Testis (tissue), 3 donors: ENCODE measurements around the gene KMT5C. TPM values are rescaled to one million over a fixed set of nuclear protein-coding genes. Genes with fewer than 3 reads are reported as not detected.

Experiments used
- DNase-seq: peaks from one replicate; pipeline ENCODE4 v3.0.0-alpha.2; 2019
- H3K27ac ChIP-seq, 2 donors: fragments of 200-600 bp; sonication (generic); one replicate each; pipeline ENCODE4 v1.5.1; 2019
- H3K27me3 ChIP-seq: fragments of 200-600 bp; sonication (generic); one replicate; pipeline ENCODE4 v1.5.1; 2019
- H3K36me3 ChIP-seq: fragments of 200-600 bp; sonication (generic); one replicate; pipeline ENCODE4 v1.5.1; 2017; ENCODE audit warnings: low read depth; ENCODE audit errors: missing control alignments
- H3K4me1 ChIP-seq: fragments of 200-600 bp; sonication (generic); one replicate; pipeline ENCODE4 v1.5.1; 2019
- H3K4me3 ChIP-seq, 2 donors: fragments of 200-600 bp; sonication (generic); one replicate each; pipeline ENCODE4 v1.5.1; 2017 to 2019
- H3K9me3 ChIP-seq: fragments of 200-600 bp; sonication (generic); one replicate; pipeline ENCODE4 v1.5.1; 2017
- CTCF ChIP-seq, 3 experiments: fragments of 450-650 bp in 2 of 3; fragments of 200-600 bp in 1 of 3; sonication (generic) in 1 of 3; IDR thresholded peaks; one replicate each; pipeline ENCODE4 v1.5.1; 2016 to 2019; ENCODE audit warnings: antibody characterized with exemption in 3 of 3, mild to moderate bottlenecking in 2 of 3, moderate library complexity in 1 of 3
- POLR2A ChIP-seq: fragments of 450-650 bp; IDR thresholded peaks from one replicate; pipeline ENCODE4 v1.6.1; 2017; ENCODE audit warnings: antibody characterized with exemption, mild to moderate bottlenecking, moderate library complexity
- WGBS, 2 donors: methylation state at CpG; one replicate each; pipeline ENCODE4 v1.1.5; 2018; 5-methylcytosine and 5-hydroxymethylcytosine counted together
- intact Hi-C: fragments of 100-400 bp; cut with DNase I; formaldehyde crosslinking; loops from one replicate; pipeline ENCODE4 v1.15.1; 2023; ENCODE audit warnings: low total_unique reads
- polyA plus RNA-seq: library from polyadenylated mRNA; stranded (reverse); fragments of 350-450 nt; fragmentation: Illumina TruSeq; extraction: RNeasy Lipid Tissue Mini Kit (QIAGEN cat#74804); gene quantifications from one replicate; pipeline ENCODE4 v1.2.3, GENCODE V29; 2014; ENCODE audit warnings: low read depth, low replicate concordance; ENCODE audit not compliant: insufficient read depth
- total RNA-seq, 2 donors: library from RNA; depleted of rRNA; stranded (reverse); fragments of >200 nt; gene quantifications; one replicate each; pipeline ENCODE4 v1.2.3, GENCODE V29; 2016

KMT5C gene
- total and polyA plus RNA-seq, 3 donors from 2014 or later = 14.6 to 62.9 (median 48.8) TPM

- 17 to 34% methylated on average over 11 to 71 of the region's 72 CpGs for WGBS, 2 donors
- intact Hi-C loops = loop anchor here (5.0 kb wide), 1 partner anchor 42 kb away; no protein-coding TSS in a partner anchor
Measured at GRCh38 chr19:55384131-55384919, 44.6 kb downstream of the KMT5C start, which contains the start of gene TMEM238. TSS of gene TMEM238 (minus strand) at chr19:55384292. CDS start at chr19:55384259, 33 bp downstream.

GRCh38 chr19:55384920-55385723 is 45.4 kb downstream of the KMT5C start:
- intact Hi-C loops = loop anchor here (5.0 kb wide), 1 partner anchor 43 kb away; no protein-coding TSS in a partner anchor
- peaks cover 37% of the 10 kb centered on the region for H3K4me1 ChIP-seq
- H3K27ac ChIP-seq = peak overlapping the region; percentile 92 to 93
- no peaks in the 10 kb centered on the region for H3K36me3 ChIP-seq
- peak; percentile 98 for DNase-seq
- H3K9me3 ChIP-seq = no peaks in the 10 kb centered on the region
- peak overlapping the region; percentile 80 to 92 for H3K4me3 ChIP-seq
- 2 to 3% methylated on average over 26 to 34 of the region's 34 CpGs for WGBS, 2 donors
- TF ChIP-seq POLR2A = no peak
- TF ChIP-seq CTCF (IDR thresholded peaks at IDR 0.05) = no peak
- no peaks in the 10 kb centered on the region for H3K27me3 ChIP-seq

More at GRCh38 chr19:55384131-55384919, 44.6 kb downstream of the KMT5C start, which contains the start of gene TMEM238:
- peak; percentile 32 for DNase-seq
- H3K36me3 ChIP-seq = no peaks in the 10 kb centered on the region
- TF ChIP-seq POLR2A = no peak
- H3K27me3 ChIP-seq = no peaks in the 10 kb centered on the region
- H3K27ac ChIP-seq = peak within 1 kb of the TSS; percentile 92 to 93
- no peaks in the 10 kb centered on the region for H3K9me3 ChIP-seq
- peaks cover 37% of the 10 kb centered on the region for H3K4me1 ChIP-seq
- H3K4me3 ChIP-seq = peak within 1 kb of the TSS; percentile 80 to 92

GRCh38 chr19:55385724-55386492 is 46.2 kb downstream of the KMT5C start, which contains the start of gene RPL28:
TSS of gene RPL28 (plus strand) at chr19:55385932. CDS start at chr19:55386358, 426 bp downstream.
- intact Hi-C loops = no loop called here
- H3K9me3 ChIP-seq = no peaks in the 10 kb centered on the region
- peak within 1 kb of the TSS; percentile 80 to 92 for H3K4me3 ChIP-seq
- DNase-seq = peak; percentile 99
- no peaks in the 10 kb centered on the region for H3K36me3 ChIP-seq
- H3K4me1 ChIP-seq = peaks cover 37% of the 10 kb centered on the region
- H3K27me3 ChIP-seq = no peaks in the 10 kb centered on the region
- peak; percentile 89 for TF ChIP-seq POLR2A
- no peak for TF ChIP-seq CTCF (IDR thresholded peaks at IDR 0.05)
- H3K27ac ChIP-seq = peak within 1 kb of the TSS; percentile 92 to 93
- WGBS, 2 donors = 0% methylated on average over 55 to 68 of the region's 68 CpGs

GRCh38 chr19:55386493-55386971 is 46.9 kb downstream of the KMT5C start:
- H3K27me3 ChIP-seq = no peaks in the 10 kb centered on the region
- no peak for DNase-seq
- TF ChIP-seq POLR2A = no peak
- no peak for TF ChIP-seq CTCF (IDR thresholded peaks at IDR 0.05)
- intact Hi-C loops = no loop called here
- no peaks in the 10 kb centered on the region for H3K36me3 ChIP-seq
- 1 to 2% methylated on average over 20 to 33 of the region's 33 CpGs for WGBS, 2 donors
- peak overlapping the region in 1 of 2 donors; percentile 93 for H3K27ac ChIP-seq
- no peaks in the 10 kb centered on the region for H3K9me3 ChIP-seq
- peak overlapping the region; percentile 80 to 92 for H3K4me3 ChIP-seq
- peaks cover 39% of the 10 kb centered on the region for H3K4me1 ChIP-seq
